Measurements from ENCODE around the gene GTF3C5. TPM values are rescaled to one million over a fixed set of nuclear protein-coding genes. Genes with fewer than 3 reads are reported as not detected.

Gene GTF3C5
- total and polyA plus RNA-seq, 9 of the 15 experiments (the other 6 are each of a cell fraction or from before 2014, with no cell fraction given) = 3.8 to 118 (median 83.7) TPM

- TF ChIP-seq DMBX1 (CRISPR knock-in tag; IDR thresholded peaks at IDR 0.05; ENCODE audit: borderline replicate concordance) (peak; percentile 94), U2AF1 (optimal IDR thresholded peaks at IDR 0.05; ENCODE audit: low read depth, low read length) (no peak), OTX1 (CRISPR knock-in tag; IDR thresholded peaks at IDR 0.05) (peak; percentile 50; the same call in 1 of the 2 replicates), ZBTB9 (CRISPR knock-in tag; IDR thresholded peaks at IDR 0.05) (peak; percentile 91), TBL1XR1 (IDR thresholded peaks at IDR 0.05; ENCODE audit: low read length in 2 of 2) (peak; percentile 81 to 94), CEBPG (CRISPR knock-in tag; IDR thresholded peaks at IDR 0.05) (0 out of 2 replicates have a peak, but pooled peaks have one; percentile 30), CEBPG (tag; conservative IDR thresholded peaks at IDR 0.05 in 1 of 2, IDR thresholded peaks at IDR 0.05 in 1 of 2) (no peak), CC2D1A (IDR thresholded peaks at IDR 0.05) (peak; percentile 96), ZNF695 (CRISPR knock-in tag; IDR thresholded peaks at IDR 0.05) (no peak)
- TF ChIP-seq, protein P1, sequence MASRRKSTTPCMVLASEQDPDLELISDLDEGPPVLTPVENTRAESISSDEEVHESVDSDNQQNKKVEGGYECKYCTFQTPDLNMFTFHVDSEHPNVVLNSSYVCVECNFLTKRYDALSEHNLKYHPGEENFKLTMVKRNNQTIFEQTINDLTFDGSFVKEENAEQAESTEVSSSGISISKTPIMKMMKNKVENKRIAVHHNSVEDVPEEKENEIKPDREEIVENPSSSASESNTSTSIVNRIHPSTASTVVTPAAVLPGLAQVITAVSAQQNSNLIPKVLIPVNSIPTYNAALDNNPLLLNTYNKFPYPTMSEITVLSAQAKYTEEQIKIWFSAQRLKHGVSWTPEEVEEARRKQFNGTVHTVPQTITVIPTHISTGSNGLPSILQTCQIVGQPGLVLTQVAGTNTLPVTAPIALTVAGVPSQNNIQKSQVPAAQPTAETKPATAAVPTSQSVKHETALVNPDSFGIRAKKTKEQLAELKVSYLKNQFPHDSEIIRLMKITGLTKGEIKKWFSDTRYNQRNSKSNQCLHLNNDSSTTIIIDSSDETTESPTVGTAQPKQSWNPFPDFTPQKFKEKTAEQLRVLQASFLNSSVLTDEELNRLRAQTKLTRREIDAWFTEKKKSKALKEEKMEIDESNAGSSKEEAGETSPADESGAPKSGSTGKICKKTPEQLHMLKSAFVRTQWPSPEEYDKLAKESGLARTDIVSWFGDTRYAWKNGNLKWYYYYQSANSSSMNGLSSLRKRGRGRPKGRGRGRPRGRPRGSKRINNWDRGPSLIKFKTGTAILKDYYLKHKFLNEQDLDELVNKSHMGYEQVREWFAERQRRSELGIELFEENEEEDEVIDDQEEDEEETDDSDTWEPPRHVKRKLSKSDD (conservative IDR thresholded peaks at IDR 0.05; ENCODE audit: low read length) = no peak
- TF ChIP-seq, protein P2, sequence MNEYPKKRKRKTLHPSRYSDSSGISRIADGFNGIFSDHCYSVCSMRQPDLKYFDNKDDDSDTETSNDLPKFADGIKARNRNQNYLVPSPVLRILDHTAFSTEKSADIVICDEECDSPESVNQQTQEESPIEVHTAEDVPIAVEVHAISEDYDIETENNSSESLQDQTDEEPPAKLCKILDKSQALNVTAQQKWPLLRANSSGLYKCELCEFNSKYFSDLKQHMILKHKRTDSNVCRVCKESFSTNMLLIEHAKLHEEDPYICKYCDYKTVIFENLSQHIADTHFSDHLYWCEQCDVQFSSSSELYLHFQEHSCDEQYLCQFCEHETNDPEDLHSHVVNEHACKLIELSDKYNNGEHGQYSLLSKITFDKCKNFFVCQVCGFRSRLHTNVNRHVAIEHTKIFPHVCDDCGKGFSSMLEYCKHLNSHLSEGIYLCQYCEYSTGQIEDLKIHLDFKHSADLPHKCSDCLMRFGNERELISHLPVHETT (CRISPR knock-in tag; conservative IDR thresholded peaks at IDR 0.05 in 1 of 2, IDR thresholded peaks at IDR 0.05 in 1 of 2) = peak in 1 of 2 experiments; percentile 91; a peak in 2 of 4 replicates
- TF ChIP-seq, protein P3, sequence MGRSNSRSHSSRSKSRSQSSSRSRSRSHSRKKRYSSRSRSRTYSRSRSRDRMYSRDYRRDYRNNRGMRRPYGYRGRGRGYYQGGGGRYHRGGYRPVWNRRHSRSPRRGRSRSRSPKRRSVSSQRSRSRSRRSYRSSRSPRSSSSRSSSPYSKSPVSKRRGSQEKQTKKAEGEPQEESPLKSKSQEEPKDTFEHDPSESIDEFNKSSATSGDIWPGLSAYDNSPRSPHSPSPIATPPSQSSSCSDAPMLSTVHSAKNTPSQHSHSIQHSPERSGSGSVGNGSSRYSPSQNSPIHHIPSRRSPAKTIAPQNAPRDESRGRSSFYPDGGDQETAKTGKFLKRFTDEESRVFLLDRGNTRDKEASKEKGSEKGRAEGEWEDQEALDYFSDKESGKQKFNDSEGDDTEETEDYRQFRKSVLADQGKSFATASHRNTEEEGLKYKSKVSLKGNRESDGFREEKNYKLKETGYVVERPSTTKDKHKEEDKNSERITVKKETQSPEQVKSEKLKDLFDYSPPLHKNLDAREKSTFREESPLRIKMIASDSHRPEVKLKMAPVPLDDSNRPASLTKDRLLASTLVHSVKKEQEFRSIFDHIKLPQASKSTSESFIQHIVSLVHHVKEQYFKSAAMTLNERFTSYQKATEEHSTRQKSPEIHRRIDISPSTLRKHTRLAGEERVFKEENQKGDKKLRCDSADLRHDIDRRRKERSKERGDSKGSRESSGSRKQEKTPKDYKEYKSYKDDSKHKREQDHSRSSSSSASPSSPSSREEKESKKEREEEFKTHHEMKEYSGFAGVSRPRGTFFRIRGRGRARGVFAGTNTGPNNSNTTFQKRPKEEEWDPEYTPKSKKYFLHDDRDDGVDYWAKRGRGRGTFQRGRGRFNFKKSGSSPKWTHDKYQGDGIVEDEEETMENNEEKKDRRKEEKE (IDR thresholded peaks at IDR 0.05; ENCODE audit: borderline replicate concordance in 1 of 2, control insufficient read depth in 1 of 2, low read depth in 2 of 2, low read length in 1 of 2) = 0 out of 4 replicates have a peak, but pooled peaks of 1 of the 2 experiments have one; percentile 33
- TF ChIP-seq, protein P4, sequence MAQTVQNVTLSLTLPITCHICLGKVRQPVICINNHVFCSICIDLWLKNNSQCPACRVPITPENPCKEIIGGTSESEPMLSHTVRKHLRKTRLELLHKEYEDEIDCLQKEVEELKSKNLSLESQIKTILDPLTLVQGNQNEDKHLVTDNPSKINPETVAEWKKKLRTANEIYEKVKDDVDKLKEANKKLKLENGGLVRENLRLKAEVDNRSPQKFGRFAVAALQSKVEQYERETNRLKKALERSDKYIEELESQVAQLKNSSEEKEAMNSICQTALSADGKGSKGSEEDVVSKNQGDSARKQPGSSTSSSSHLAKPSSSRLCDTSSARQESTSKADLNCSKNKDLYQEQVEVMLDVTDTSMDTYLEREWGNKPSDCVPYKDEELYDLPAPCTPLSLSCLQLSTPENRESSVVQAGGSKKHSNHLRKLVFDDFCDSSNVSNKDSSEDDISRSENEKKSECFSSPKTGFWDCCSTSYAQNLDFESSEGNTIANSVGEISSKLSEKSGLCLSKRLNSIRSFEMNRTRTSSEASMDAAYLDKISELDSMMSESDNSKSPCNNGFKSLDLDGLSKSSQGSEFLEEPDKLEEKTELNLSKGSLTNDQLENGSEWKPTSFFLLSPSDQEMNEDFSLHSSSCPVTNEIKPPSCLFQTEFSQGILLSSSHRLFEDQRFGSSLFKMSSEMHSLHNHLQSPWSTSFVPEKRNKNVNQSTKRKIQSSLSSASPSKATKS (CRISPR knock-in tag; IDR thresholded peaks at IDR 0.05) = no peak
Observed at GRCh38 chr9:133004091-133004998, 26.5 kb upstream of the GTF3C5 start (continued).
